Left ventricle myocardium inferior (tissue), 1 donor: ENCODE data around the gene RASGEF1B. TPM values are rescaled to one million over a fixed set of nuclear protein-coding genes. Genes with fewer than 3 reads are reported as not detected.
A peak's percentile ranks its signal among the peaks of the same experiment; 100 is the strongest.

Experiments
- DNase-seq: peaks from one replicate; pipeline ENCODE4 v3.0.0-alpha.2; 2020
- H3K27ac ChIP-seq: fragments of 200-600 bp; replicated peaks from 2 replicates; pipeline ENCODE4 v1.8.0; 2021
- H3K27me3 ChIP-seq: fragments of 200-600 bp; 2 replicates; pipeline ENCODE4 v1.8.0; 2021; ENCODE audit warnings: low read depth
- H3K36me3 ChIP-seq: fragments of 200-600 bp; 2 replicates; pipeline ENCODE4 v1.8.0; 2021
- H3K4me1 ChIP-seq: fragments of 200-600 bp; 2 replicates; pipeline ENCODE4 v1.8.0; 2021
- H3K4me3 ChIP-seq: fragments of 200-600 bp; 2 replicates; pipeline ENCODE4 v1.8.0; 2021; ENCODE audit warnings: mild to moderate bottlenecking, moderate library complexity
- H3K9me3 ChIP-seq: fragments of 200-600 bp; replicated peaks from 2 replicates; pipeline ENCODE4 v1.8.0; 2021
- intact Hi-C: fragments of 100-400 bp; cut with micrococcal nuclease; formaldehyde crosslinking; loops from one replicate; pipeline ENCODE4 v1.11.0; 2022
- long read RNA-seq: library from polyadenylated mRNA; unstranded; transcript quantifications from one replicate; pipeline ENCODE4 v2.0.0, GENCODE V29; 2021
- total RNA-seq: library from RNA; stranded (reverse); fragmentation: NEBNext Ultra II Directional; extraction: Animal tissue kit (Norgen Biotek cat#: 25700); gene quantifications from one replicate; pipeline ENCODE4 v1.2.1, GENCODE V29; 2021
- TF ChIP-seq, protein P1 (sequence below): fragments of 200-600 bp; IDR thresholded peaks from 2 replicates; pipeline ENCODE4 v1.8.0; 2021; ENCODE audit warnings: antibody characterized with exemption, mild to moderate bottlenecking, borderline replicate concordance
- donor health status: DM: no; HTN: yes; CAD: no; lungs with severe emphysema.

RASGEF1B gene
- total RNA-seq = 4.3 TPM
- long read RNA-seq, partial matches to known transcripts = 0 of 3 reads
- long read RNA-seq, other reads (novel, unspliced or antisense) = 3 of 3 reads

DNA sequence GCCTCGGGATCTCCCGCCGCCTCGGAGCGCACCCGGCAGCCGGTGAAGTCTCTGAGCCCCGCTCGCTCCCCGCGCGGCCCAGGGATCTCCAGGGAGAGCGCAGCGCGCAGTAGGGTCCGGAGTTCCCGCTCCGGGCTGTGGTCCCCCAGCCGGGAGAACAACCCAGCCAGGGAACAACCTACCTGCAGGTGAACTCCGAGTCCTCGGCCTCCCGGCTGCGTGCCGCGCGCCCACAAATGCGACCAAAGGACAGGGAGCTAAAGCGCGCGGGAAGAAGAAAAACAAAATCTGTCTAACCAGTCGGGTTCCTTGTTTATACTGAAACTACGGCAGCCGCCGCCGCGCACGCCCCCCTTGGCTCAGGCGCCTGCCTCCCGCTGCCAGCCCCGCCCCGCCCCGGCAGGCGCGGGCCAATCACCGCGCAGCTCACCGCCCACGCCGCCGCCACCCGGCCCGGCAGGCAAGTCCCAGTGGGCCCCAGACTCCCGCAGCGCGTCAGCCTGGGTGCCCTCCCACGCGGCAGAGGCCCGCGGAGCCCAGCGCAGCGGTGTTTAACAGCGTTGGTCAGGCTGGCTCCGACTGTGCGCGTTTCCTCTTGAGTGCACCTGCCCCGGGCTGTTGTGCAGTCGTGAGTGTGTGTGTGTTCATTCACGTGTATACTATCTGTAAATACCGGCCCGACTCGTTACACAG, at the start of gene RASGEF1B:
Gene RASGEF1B, minus strand, starts transcription at position 320 of the 693 bp plus-strand sequence. CDS start 12,399 bp downstream, outside the sequence.
- intact Hi-C loops = no loop called here
- TF ChIP-seq, protein P1, sequence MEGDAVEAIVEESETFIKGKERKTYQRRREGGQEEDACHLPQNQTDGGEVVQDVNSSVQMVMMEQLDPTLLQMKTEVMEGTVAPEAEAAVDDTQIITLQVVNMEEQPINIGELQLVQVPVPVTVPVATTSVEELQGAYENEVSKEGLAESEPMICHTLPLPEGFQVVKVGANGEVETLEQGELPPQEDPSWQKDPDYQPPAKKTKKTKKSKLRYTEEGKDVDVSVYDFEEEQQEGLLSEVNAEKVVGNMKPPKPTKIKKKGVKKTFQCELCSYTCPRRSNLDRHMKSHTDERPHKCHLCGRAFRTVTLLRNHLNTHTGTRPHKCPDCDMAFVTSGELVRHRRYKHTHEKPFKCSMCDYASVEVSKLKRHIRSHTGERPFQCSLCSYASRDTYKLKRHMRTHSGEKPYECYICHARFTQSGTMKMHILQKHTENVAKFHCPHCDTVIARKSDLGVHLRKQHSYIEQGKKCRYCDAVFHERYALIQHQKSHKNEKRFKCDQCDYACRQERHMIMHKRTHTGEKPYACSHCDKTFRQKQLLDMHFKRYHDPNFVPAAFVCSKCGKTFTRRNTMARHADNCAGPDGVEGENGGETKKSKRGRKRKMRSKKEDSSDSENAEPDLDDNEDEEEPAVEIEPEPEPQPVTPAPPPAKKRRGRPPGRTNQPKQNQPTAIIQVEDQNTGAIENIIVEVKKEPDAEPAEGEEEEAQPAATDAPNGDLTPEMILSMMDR = no peak
- no peaks in the 10 kb centered on the region for H3K36me3 ChIP-seq
- no peaks in the 10 kb centered on the region for H3K9me3 ChIP-seq
- no peaks in the 10 kb centered on the region for H3K27me3 ChIP-seq
- H3K4me3 ChIP-seq = peak within 1 kb of the TSS; percentile 99
- peak within 1 kb of the TSS; percentile 89 for H3K27ac ChIP-seq
- H3K4me1 ChIP-seq = peaks cover 41% of the 10 kb centered on the region
- DNase-seq = peak; percentile 90

DNA sequence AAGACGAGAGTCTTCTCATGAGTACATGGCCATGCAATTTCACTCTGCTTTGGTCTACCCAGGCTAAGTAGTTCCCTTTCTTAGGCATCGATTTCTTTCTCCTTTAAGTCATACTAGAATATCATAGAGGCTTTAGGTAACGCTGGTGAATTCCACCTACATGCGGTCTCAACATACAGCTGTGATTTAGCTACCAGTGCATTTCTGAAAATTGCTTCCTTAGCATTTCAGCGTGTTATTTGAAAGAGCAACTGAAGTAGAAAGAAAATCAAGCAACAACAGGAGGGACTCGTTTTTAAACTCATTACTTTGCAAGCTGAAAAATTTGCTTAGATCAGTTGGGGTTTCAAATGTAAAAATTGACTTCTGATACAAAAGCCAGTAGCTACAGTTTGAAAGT, 48.1 kb upstream of the RASGEF1B start:
- Histone ChIP-seq H3K4me3 (no peak overlapping the region), H3K4me1 (no peaks in the 10 kb centered on the region), H3K27me3 (no peaks in the 10 kb centered on the region), H3K9me3 (no peaks in the 10 kb centered on the region), H3K27ac (no peak overlapping the region), H3K36me3 (no peaks in the 10 kb centered on the region)
- TF ChIP-seq, protein P1 = no peak
- DNase-seq = no peak
- intact Hi-C loops = no loop called here

DNA sequence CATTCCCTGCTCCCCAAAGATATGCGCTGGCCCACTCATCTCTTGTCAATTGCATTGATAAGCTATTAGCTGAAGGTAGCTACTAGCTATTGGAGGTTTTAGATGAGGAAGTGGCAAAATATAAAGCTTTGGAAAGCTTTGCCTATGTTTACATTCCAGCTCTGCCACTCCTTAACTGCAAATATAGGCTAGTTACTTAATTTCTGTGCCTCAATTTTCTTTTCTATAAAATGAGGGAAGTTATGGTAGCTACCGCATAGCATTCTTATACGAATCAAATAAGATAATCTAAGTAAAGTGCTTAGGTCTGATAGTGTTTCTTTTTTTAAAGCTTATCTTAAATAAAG, 47.7 kb upstream of the RASGEF1B start:
- intact Hi-C loops = no loop called here
- Histone ChIP-seq H3K27ac (no peak overlapping the region), H3K4me3 (no peak overlapping the region), H3K36me3 (no peaks in the 10 kb centered on the region), H3K27me3 (no peaks in the 10 kb centered on the region), H3K4me1 (no peaks in the 10 kb centered on the region), H3K9me3 (no peaks in the 10 kb centered on the region)
- DNase-seq = no peak
- TF ChIP-seq, protein P1 = no peak

DNA sequence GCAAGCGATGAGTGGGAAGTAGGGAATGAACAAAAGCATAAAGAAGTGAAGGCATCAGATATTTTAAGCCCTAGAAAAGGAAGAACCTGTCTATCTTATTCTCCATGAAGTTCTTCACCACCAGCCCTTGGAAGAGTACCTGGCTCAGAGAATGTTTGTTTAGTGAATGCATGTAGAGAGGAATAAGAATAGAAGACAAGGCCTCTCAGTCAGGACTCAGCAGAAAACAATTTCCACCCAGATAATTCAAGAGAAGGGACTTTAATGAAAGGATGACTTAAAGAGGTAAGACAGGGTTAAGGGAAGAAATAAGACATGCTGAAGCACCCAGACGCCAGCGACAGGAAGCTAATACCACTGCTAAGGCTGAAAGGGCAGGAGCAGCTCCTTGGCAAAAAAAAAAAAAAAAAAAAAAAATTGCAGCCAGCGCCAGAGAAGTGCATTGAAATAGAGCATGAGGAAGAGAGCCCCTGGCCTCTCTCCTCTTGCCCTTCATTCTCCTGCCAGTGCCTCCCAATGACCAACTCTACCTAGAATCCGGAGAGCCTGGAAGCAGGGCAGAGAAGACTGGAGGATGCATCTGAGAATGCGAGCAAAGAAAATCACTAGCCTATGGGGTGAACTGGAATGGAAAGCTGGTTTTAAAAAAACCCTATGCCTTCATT, 47.2 kb upstream of the RASGEF1B start:
- no peak for DNase-seq
- intact Hi-C loops = no loop called here
- H3K27ac ChIP-seq = no peak overlapping the region
- H3K36me3 ChIP-seq = no peaks in the 10 kb centered on the region
- no peaks in the 10 kb centered on the region for H3K4me1 ChIP-seq
- no peaks in the 10 kb centered on the region for H3K9me3 ChIP-seq
- H3K27me3 ChIP-seq = no peaks in the 10 kb centered on the region
- TF ChIP-seq, protein P1 = no peak
- no peak overlapping the region for H3K4me3 ChIP-seq

DNA sequence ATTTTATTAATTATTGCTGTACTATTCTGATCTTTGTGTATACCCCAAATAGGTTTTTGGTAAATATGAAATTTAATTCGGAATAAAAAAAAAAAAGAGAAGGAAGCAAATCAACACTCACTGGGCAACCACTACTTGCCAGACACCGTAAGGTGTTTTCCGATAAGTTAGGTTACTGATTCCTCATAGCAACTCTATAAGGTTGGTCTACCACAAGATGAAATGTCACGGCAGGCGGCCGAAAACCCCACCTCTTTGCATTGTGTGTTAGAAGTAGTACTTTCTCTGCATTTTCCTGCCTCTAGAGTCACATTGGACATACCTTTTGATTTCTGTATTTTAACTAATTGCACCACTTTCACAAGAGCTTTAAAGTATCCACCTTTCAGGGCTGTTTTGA, 44.5 kb upstream of the RASGEF1B start:
- TF ChIP-seq, protein P1 = no peak
- Histone ChIP-seq H3K4me3 (no peak overlapping the region), H3K4me1 (no peaks in the 10 kb centered on the region), H3K27ac (no peak overlapping the region), H3K9me3 (no peaks in the 10 kb centered on the region), H3K36me3 (no peaks in the 10 kb centered on the region), H3K27me3 (no peaks in the 10 kb centered on the region)
- intact Hi-C loops = no loop called here
- DNase-seq = no peak
